ENCODE measurements around the gene GNG12.

GNG12 gene

GRCh38 chr1:67832737-67833601, at the start of gene GNG12:
GNG12 (minus strand) TSS chr1:67833467; CDS start chr1:67707686, 125,781 bp downstream.
- no peak for DNase-seq

- no peak for DNase-seq
These were observed 49.1 kb upstream of the GNG12 start for GRCh38 chr1:67882196-67882958.

GRCh38 chr1:67880056-67880601, 46.9 kb upstream of the GNG12 start:
- DNase-seq = no peak

- no peak for DNase-seq
These were observed 46.2 kb upstream of the GNG12 start for GRCh38 chr1:67879485-67879884.

- no peak for DNase-seq
These were observed 41.3 kb upstream of the GNG12 start for GRCh38 chr1:67874501-67875111.

- no peak for DNase-seq
These were observed 36.0 kb upstream of the GNG12 start for GRCh38 chr1:67869233-67869632.

- DNase-seq = no peak
These were observed 30.4 kb upstream of the GNG12 start for GRCh38 chr1:67863637-67864036.

GRCh38 chr1:67862685-67863084, 29.4 kb upstream of the GNG12 start:
- DNase-seq = no peak

GRCh38 chr1:67861856-67862516, 28.7 kb upstream of the GNG12 start:
- DNase-seq = no peak

GRCh38 chr1:67860776-67861175, 27.5 kb upstream of the GNG12 start:
- no peak for DNase-seq

- no peak for DNase-seq
These were observed 23.7 kb upstream of the GNG12 start for GRCh38 chr1:67856921-67857320.

GRCh38 chr1:67855961-67856360, 22.7 kb upstream of the GNG12 start:
- no peak for DNase-seq

- no peak for DNase-seq
These were observed 22.2 kb upstream of the GNG12 start for GRCh38 chr1:67855444-67855843.

- no peak for DNase-seq
These were observed 20.4 kb upstream of the GNG12 start for GRCh38 chr1:67853704-67854103.

GRCh38 chr1:67851800-67852199, 18.5 kb upstream of the GNG12 start:
- no peak for DNase-seq

- DNase-seq = no peak
These were observed 17.4 kb upstream of the GNG12 start for GRCh38 chr1:67850611-67851075.

GRCh38 chr1:67850151-67850551, 16.9 kb upstream of the GNG12 start:
- DNase-seq = no peak

GRCh38 chr1:67847466-67847865, 14.2 kb upstream of the GNG12 start:
- DNase-seq = no peak

GRCh38 chr1:67846538-67846937, 13.3 kb upstream of the GNG12 start:
- DNase-seq = no peak

GRCh38 chr1:67844988-67845387, 11.7 kb upstream of the GNG12 start:
- DNase-seq = no peak

- DNase-seq = no peak
These were observed 10.5 kb upstream of the GNG12 start for GRCh38 chr1:67843746-67844145.

GRCh38 chr1:67843331-67843730, 10.1 kb upstream of the GNG12 start:
- no peak for DNase-seq

GRCh38 chr1:67840449-67840848, 7.2 kb upstream of the GNG12 start:
- DNase-seq = no peak
